ENCODE data around the gene UBL3.

Gene UBL3

GRCh38 chr13:29761160-29761559 is 89.3 kb downstream of the UBL3 start:
- no peaks in the 10 kb centered on the region for H3K9me3 ChIP-seq
- H3K4me1 ChIP-seq (ENCODE audit: control insufficient read depth in 1 of 2, insufficient read depth in 1 of 2, low read depth in 1 of 2, low read length in 1 of 2): peaks cover 8 to 9% of the 10 kb centered on the region in 2 experiments
- no peak overlapping the region for H3K27ac ChIP-seq
- peaks cover 32% of the 10 kb centered on the region for H3K36me3 ChIP-seq
- H3K4me3 ChIP-seq (ENCODE audit: low read depth in 1 of 2, low read length in 1 of 2): no peak overlapping the region
- no peaks in the 10 kb centered on the region for H3K27me3 ChIP-seq
- TF ChIP-seq CTCF (IDR thresholded peaks at IDR 0.05): no peak

GRCh38 chr13:29760544-29760943 is 89.9 kb downstream of the UBL3 start:
- Histone ChIP-seq H3K27me3 (no peaks in the 10 kb centered on the region), H3K4me1 (ENCODE audit: control insufficient read depth in 1 of 2, insufficient read depth in 1 of 2, low read depth in 1 of 2, low read length in 1 of 2) (peaks cover 8 to 9% of the 10 kb centered on the region in 2 experiments), H3K4me3 (ENCODE audit: low read depth in 1 of 2, low read length in 1 of 2) (no peak overlapping the region), H3K9me3 (no peaks in the 10 kb centered on the region), H3K36me3 (peaks cover 26% of the 10 kb centered on the region), H3K27ac (no peak overlapping the region)
- TF ChIP-seq CTCF (IDR thresholded peaks at IDR 0.05): no peak

DNA sequence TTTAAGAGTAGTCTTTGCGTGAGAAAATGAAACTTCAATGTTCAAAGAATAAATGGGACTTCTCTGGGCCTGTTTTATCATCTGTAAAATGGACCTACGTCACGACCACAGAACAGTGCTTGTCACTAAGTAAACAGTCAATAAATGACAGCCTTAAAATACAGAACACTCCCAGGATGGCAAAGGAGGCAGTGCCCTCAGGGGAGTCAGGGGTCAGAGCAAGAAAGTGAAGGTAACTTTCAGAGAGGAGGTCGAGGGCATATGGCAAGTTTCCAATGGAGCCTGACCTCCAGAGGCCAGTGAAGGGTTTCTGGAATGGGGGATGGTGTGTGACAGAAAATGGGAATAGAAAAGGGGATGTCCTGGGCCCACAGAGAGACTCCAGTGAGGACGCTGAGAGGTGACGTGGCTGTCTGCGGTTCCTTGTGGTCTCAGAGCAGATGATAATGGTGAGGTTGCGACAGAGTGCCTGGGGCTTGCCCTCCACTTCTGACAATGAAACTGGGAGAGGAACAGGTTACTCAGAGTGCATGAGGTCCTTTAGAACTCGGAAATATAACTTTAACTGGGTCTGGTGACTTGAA is 91.8 kb downstream of the UBL3 start:
- TF ChIP-seq CTCF (IDR thresholded peaks at IDR 0.05): no peak
- no peaks in the 10 kb centered on the region for H3K27me3 ChIP-seq
- H3K36me3 ChIP-seq: peaks cover 9% of the 10 kb centered on the region
- H3K4me3 ChIP-seq (ENCODE audit: low read depth in 1 of 2, low read length in 1 of 2): no peak overlapping the region
- no peaks in the 10 kb centered on the region for H3K9me3 ChIP-seq
- H3K27ac ChIP-seq: no peak overlapping the region
- peaks cover 8 to 9% of the 10 kb centered on the region in 2 experiments for H3K4me1 ChIP-seq (ENCODE audit: control insufficient read depth in 1 of 2, insufficient read depth in 1 of 2, low read depth in 1 of 2, low read length in 1 of 2)

DNA sequence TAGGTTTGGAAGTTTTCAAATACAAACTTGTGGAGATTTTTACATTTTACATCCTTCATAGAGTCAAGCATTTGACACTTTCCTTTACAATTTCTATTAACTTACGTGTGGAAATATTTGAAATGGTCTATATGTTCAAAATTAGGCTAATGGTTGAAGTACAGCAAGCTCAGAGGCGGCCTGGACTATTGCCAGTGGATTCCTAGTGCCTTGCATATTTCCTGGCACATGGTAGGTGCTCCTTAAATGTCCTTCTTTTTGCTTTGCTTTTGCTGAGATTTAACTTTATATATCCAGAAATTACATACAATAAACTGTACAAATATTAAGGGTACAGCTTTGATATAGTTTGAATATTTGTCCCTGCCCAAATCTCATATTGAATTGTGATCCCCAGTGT is 93.9 kb downstream of the UBL3 start:
- H3K36me3 ChIP-seq: no peaks in the 10 kb centered on the region
- no peaks in the 10 kb centered on the region for H3K27me3 ChIP-seq
- no peaks in the 10 kb centered on the region for H3K9me3 ChIP-seq
- H3K27ac ChIP-seq: no peak overlapping the region
- no peak overlapping the region for H3K4me3 ChIP-seq (ENCODE audit: low read depth in 1 of 2, low read length in 1 of 2)
- no peak for TF ChIP-seq CTCF (IDR thresholded peaks at IDR 0.05)
- H3K4me1 ChIP-seq (ENCODE audit: control insufficient read depth in 1 of 2, insufficient read depth in 1 of 2, low read depth in 1 of 2, low read length in 1 of 2): peaks cover 8 to 9% of the 10 kb centered on the region in 2 experiments

- no peaks in the 10 kb centered on the region for H3K27me3 ChIP-seq
- H3K9me3 ChIP-seq: no peaks in the 10 kb centered on the region
- H3K4me3 ChIP-seq (ENCODE audit: low read depth in 1 of 2, low read length in 1 of 2): no peak overlapping the region
- no peak overlapping the region for H3K27ac ChIP-seq
- peaks cover 8 to 9% of the 10 kb centered on the region in 2 experiments for H3K4me1 ChIP-seq (ENCODE audit: control insufficient read depth in 1 of 2, insufficient read depth in 1 of 2, low read depth in 1 of 2, low read length in 1 of 2)
- TF ChIP-seq CTCF (IDR thresholded peaks at IDR 0.05): no peak
- no peaks in the 10 kb centered on the region for H3K36me3 ChIP-seq
Observed at GRCh38 chr13:29754473-29754806, 96.0 kb downstream of the UBL3 start.

Measured in neutrophil (primary cell).